Testis (tissue), 2 donors: ENCODE measurements around the gene C4orf54.

Source experiments
- CTCF ChIP-seq, 3 experiments: fragments of 450-650 bp in 2 of 3; fragments of 200-600 bp in 1 of 3; sonication (generic) in 1 of 3; IDR thresholded peaks; one replicate each; pipeline ENCODE4 v1.5.1; 2016 to 2019; ENCODE audit warnings: antibody characterized with exemption in 3 of 3, mild to moderate bottlenecking in 2 of 3, moderate library complexity in 1 of 3
- POLR2A ChIP-seq: fragments of 450-650 bp; IDR thresholded peaks from one replicate; pipeline ENCODE4 v1.6.1; 2017; ENCODE audit warnings: antibody characterized with exemption, mild to moderate bottlenecking, moderate library complexity

- TF ChIP-seq CTCF (IDR thresholded peaks at IDR 0.05), result no peak
- no peak for TF ChIP-seq POLR2A
These were observed 22.3 kb upstream of the C4orf54 start for GRCh38 chr4:99679976-99680375.
